GM11168 (cell line): ENCODE data around the gene RAB3GAP1.
"Not testable (repeated sequence)": the region's sequence is repeated elsewhere in the genome, so short reads cannot be mapped to it uniquely, and the experiment has no call there.

Source experiments
- in situ Hi-C: fragments of 300-500 bp; cut with MboI; formaldehyde crosslinking; loops from one replicate; pipeline ENCODE4 v1.12.0; 2022; ENCODE audit warnings: low sequenced_read_pairs; ENCODE audit not compliant: unreplicated experiment

Gene RAB3GAP1

DNA sequence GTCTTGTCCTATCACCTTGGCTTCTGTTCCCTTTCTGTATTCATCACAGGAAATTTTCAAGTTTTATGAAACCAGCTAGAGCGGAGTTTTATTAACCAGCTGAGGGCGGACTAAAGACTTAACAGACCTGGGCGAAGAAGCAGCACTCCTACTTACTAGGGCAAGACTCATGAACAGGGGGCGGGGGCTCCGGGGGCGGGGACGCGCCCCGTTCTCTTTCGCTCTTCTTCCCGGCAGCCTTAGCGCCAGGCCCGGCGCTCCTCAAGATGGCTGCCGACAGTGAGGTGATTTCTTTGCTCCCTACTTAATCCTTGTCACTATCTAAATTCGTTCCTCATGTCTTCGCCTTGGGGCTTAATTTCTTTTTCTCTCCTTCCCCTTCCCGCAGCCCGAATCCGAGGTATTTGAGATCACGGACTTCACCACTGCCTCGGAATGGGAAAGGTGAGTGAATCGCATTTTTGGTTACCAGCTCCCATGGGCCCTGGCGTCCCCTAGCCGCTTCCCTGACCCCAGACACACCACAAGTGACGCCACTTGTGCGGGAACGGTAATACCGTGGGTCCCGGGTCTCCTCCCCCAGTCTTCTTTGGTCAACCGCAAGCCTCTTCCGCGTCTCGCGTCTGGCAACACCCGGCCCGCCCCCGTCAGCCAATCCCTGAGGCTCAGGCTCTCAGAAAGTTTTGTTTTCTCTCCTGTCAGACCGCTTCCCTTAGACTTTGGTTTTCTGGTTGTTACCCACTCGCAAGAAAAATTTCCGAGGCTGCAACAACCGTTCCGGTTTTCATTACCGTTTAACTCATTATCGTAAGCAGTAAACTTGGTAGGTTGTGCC lies at the start of gene RAB3GAP1:
Gene RAB3GAP1, plus strand, starts transcription at position 251 of the 835 bp plus-strand sequence. Its CDS starts 16 bp downstream, at position 267.
- in situ Hi-C loops, result no loop called here

DNA sequence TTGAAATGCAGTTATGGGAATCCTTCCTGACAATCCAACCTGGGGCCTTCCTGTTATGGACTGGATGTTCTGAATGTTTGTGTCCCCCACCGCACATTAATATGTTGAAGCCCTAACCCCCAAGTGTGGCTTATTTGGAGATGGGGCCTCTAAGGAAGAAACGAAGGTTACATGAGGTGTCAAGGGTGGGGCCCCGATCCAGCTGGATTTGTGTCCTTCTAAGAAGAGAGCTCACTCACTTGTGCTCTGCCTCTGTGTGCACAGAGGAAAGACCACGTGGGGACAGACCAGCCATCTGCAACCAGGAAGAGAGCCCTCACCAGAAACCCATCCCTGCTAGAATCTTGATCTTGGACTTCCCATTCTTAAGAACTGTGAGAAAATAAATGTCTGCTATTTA lies 49.3 kb upstream of the RAB3GAP1 start:
- in situ Hi-C loops, result loop anchor here (25.0 kb wide), 1 partner anchor 709 kb away; no protein-coding TSS in a partner anchor

DNA sequence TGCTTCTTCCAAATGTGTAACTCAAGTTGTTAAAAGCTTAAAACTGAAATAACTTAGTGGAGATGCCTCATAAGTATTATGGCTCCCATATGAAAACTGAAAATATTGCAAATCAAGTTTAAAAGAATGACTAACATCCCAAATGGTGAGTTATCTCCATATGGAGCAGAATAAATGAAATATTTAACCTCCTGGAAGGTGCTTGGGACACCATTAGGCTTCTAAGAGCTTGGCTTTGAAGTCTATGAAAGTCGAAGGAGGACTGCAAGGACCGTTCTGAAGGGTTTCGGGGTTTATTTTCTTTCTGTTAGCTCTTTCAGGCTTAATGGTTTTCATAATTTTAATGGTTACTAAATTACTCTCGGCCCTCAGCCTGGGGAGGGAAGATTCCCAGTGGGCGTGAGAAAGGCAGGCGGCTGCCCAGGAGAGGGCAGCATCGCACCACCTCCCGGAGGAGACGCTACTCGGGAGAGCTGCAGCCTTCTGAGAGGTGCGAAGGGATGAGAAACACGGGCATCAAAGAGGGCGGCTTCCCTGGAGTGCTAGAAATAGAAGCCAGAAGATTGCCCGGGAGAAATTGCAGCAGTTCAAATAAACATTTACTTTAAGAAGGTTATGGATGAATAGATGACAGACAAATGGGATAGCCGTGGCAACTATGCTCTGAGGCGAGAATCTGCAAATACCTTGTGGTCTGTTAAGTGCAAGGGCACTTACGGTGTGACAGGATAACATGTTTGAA lies 47.9 kb upstream of the RAB3GAP1 start:
- in situ Hi-C loops, result loop anchor here (25.0 kb wide), 1 partner anchor 708 kb away; no protein-coding TSS in a partner anchor

DNA sequence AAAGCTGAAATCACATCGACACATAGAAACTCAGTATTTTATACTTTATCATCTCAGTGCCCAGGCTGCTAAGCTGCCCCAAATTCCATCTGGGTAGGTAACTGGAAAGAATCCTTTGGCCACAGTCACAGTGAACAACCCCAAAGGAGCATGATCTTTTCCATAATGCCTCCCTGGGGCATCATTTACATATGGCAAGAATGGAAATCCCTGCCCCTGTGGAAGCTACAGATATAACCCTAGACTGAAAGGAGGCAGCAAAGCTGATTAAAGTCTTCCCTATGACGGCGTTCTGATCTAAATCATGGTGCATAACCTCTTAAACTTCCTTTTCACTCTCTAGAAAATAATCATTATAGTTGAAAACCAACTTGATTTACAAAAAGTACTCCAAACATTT lies 46.3 kb upstream of the RAB3GAP1 start:
- in situ Hi-C loops, result loop anchor here (25.0 kb wide), 1 partner anchor 707 kb away; no protein-coding TSS in a partner anchor

DNA sequence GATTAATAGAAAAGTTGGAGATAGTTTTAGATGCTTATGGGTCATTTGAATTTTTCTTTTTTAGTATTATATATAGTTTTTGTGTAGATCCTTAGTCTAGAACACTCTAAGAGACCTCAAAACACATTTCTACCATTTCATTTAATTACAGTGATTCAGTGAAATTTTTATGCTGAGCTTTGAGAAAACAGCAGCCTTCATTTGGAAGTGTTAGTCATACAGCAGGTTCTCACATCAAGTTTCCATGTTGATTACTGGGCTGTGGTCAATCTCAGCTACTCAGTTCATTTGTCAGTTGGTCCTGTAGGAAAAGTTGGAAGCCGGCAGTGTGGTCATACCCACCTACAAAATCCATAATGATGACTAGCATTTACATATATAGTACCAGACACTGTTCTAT lies 42.8 kb upstream of the RAB3GAP1 start:
- in situ Hi-C loops, result loop anchor here (25.0 kb wide), 1 partner anchor 703 kb away; no protein-coding TSS in a partner anchor

DNA sequence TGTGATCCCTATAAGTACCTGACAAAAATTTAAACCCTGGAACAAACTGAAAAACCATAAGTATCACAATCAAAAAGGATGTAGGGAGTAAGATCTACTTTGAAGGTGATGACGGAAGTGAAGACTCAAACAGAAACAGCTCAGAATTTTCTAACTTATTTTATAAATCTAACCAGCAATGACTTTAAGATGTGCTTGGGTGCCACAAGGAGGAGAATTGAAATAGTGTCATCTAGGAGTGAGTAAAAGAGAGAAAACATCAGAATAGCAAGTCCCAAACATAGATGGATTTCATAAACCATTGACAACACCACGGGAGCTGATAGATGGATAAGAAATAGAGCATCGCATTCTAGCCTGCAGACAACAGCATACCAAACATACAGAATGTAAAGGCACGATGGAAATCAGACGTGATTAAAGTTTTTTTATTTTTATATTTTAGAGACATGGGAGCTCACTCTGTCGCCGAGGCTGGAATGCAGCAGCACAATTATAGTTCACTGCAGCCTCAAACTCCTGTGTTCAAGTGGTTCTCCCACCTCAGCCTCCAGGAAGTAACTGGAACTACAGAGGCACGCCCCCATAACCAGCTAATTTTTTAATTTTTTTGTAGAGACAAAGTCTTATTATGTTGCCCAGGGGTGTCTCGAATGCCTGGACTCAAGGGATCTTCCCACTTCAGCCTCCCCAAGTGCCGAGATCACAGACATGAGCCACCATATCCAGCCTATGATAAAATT lies 41.7 kb upstream of the RAB3GAP1 start:
- in situ Hi-C loops, result loop anchor here (25.0 kb wide), 1 partner anchor 702 kb away; no protein-coding TSS in a partner anchor

DNA sequence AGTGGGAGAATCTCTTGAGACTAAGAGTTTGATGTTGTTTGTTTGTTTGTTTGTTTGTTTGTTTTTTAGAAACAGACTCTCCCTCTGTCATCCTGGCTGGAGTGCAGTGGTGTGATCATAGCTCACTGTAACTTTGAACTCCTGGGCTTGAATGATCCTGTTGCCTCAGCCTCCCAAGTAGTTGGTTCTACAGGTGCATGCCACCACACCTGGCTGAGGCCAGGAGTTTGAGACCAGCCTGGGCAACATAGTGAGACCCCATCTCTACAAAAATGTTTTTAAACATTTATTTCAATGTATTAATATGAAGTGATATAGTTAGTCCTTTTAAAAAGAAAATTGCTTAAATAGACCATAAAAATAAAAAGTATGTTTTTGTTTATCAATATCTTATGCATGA lies 40.5 kb upstream of the RAB3GAP1 start:
- in situ Hi-C loops, result loop anchor here (25.0 kb wide), 1 partner anchor 701 kb away; no protein-coding TSS in a partner anchor

DNA sequence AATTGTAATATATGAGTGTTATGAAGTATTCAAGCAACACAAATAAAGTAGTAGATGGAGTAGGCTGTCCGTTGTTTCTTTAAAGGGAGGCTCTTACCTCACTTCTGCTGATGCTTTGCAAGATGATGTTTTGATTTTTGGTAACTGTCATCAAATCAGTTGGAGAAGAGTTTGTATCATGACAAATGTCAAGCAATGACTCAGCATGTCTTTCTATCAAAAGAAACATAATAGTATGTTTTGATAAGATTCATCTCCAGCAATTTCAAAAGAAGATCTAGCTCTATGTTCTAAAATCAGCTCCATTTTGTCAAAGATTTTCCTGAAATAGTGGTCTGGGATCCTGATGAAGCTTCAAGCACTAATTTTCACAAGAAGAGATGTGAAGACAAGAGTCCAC lies 30.5 kb upstream of the RAB3GAP1 start:
- in situ Hi-C loops, result loop anchor here (25.0 kb wide), 1 partner anchor 691 kb away; no protein-coding TSS in a partner anchor

DNA sequence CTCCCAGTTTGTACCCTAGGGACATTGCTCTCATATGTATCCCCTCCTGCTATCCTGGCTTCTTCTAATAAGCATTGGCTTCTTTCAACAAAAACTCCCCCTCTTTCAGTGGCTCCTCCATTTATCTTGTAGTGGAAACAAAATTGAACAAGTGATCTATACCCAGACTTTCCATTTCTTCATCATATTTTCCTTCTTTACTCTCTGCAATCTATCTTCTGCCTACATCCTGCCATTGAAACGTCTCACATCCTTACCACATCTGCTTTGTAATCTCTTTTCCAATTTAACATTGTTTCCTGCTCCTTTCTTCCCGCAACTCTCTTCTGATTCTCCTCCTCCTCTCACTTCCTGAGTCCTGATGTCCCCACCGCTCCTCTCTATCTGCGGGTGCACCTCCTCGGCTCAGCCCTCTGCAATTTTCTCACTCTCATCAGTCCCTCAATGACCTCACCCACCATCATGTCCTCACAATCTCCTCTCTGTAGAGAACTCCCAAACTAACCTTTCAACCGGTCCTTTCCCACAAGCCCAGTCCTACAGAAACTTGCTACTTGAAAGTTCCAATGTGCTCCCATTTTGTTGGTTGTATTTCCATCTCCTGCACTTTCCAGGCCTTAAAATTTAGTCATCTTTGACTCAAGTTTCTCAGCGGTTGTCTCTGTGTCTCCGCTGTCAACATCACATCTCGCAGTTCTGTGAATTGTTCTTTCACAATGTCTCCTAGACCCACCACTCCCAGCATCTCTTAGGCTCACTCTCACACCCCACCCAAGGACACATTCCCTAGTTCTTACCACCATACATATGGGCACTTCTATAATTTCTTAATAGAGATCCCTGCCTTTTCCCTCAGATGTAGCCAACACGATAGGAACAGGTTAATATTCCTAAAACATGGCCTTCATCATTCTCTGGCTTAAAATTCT lies 28.9 kb upstream of the RAB3GAP1 start:
- in situ Hi-C loops, result loop anchor here (25.0 kb wide), 1 partner anchor 689 kb away; no protein-coding TSS in a partner anchor

DNA sequence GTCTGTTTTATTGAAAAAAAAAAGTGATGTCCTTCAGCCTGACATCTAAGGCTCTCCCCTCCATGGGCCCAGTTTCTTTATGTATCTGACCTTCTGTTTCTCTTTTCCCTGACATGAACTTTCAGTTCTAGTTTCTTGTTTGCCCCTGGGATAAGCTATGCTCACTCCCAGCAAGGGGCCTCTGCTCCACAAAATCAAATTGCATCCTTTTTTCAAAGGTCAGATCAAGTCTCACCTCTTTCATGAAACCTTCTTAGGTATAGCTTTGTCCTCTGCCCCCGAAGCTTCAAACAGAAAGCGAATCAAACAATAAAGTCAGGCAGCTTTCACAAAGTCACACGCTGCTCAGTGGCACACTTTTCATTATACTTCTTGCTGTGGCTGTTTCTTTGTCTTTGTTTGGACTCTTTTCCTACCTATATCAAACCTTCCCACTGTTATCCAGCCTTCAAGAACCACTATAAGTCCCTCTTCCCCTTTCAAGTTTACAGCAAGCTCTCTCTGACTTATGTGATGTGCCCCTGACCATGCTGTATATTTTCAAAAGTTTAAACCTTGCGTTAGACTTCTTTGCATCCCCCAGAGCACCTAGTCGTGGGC lies 28.1 kb upstream of the RAB3GAP1 start:
- in situ Hi-C loops, result loop anchor here (25.0 kb wide), 1 partner anchor 688 kb away; no protein-coding TSS in a partner anchor

DNA sequence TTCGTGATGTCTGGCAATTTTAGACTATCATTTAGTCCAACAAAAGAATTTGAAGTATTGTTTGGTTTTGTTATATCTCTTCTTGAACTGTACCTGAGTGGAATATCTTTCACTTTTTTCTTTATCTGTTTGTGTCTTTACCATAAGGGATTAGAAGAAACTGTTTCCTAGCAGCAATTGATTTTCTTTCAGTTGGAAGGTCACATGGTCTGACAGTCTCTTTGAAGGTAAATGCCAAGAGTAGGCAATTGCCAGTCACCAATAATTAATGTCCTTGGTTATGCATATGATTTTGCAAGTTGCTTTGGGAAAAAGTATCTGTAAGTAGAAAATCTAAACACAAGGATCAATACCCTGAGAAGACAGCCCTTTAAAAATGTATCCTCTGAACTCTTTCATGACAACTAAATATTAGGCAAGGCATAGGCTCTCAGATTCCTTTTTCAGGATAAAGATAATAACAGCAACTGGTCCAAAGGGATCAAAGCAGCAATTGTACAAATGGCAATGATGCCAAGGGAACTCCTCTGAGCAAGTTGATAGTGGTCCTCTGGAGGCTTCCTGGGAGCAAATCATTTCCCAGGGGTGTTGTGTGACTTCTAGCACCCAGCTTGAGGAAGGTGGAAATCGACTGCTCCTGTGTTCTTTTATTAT lies 22.5 kb upstream of the RAB3GAP1 start:
- in situ Hi-C loops, result no loop called here

DNA sequence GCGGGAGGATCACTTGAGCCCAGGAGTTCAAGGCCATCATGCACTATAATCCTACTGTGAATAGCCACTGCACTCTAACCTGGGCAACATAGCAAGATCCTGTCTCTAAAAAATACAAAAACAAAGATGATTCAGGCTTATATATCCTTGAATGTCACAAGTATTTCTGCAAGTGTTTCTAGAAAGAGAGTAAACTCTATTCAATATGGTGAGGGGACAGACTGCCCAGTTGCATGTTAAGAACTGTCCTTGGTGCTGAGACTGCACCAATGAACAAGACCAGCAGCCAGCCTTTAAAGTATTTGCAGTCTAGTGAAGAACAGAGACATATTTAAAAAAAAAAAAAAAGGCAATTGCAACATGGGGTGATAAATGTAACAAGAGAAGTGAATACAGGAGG lies 21.3 kb upstream of the RAB3GAP1 start:
- in situ Hi-C loops, result no loop called here

DNA sequence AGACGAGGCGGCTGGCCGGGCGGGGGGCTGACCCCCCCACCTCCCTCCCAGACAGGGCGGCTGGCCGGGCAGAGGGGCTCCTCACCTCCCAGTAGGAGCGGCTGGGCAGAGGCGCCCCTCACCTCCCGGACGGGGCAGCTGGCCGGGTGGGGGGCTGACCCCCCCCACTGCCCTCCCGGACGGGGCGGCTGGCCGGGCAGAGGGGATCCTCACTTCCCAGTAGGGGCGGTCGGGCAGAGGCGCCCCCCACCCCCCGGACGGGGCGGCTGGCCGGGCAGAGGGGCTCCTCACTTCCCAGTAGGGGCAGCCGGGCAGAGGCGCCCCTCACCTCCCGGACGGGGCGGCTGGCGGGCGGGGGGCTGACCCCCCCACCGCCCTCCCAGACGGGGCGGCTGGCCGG lies 18.9 kb upstream of the RAB3GAP1 start:
- in situ Hi-C loops, result not testable (repeated sequence)

DNA sequence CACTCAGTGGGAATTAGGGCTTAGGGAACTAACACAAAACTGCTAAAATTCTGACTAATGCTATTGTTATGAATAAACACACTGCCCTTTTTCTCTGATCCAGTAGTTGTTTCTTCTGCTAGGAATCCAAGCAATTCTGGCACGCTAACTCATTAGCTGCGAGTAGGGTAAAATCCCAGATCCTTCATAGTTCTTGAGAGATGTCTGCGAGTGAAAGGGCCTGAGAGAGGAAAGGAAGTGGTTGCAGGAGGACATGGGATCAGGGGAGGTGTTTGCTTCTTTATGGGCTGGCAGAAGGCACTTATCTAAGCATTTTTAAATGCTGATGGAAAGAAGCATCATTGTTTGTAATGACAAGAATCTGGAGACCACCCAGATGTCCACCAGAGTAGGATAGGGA lies 14.3 kb upstream of the RAB3GAP1 start:
- in situ Hi-C loops, result no loop called here

DNA sequence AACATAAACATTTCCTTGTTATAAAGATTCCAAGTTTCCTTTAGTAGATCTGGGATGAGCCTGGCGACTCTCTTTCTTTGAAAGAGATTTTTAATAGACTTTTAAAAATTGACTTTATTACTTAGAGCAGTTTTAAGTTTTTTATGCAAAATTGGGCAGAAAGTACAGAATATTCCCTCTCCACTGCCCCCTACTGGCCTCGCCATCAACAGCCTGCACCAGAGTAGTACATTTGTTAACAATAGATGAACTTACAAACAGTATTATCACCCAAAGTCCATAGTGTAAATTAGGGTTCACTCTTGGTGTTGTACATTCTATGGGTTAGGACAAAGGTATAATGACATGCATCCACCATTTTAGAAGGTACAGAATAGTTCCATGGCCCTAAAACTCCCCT lies 8.7 kb upstream of the RAB3GAP1 start:
- in situ Hi-C loops, result no loop called here

DNA sequence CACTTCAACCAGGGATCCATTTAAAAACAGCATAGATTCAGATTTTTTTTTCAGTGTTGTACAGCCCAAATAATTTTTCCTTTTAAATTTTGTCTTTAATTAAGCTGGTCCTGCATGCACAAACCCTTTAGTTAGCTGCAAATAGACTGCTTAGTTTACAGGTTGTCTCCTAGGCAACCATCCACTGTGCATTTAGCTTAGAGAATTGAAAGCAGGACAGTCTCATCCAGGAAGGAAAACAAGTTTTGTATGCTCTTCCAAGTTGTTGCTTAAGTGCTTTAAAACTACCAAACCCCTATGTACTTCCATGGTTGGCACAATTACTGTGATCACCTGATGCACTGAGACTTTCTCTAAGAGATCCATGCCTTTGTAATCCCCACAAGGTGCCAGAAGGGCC lies 4.8 kb upstream of the RAB3GAP1 start, which contains the start of gene MAP3K19:
Gene MAP3K19, minus strand, starts transcription at position 148 of the 400 bp plus-strand sequence. CDS start 22,800 bp downstream, outside the sequence.
- in situ Hi-C loops, result no loop called here

DNA sequence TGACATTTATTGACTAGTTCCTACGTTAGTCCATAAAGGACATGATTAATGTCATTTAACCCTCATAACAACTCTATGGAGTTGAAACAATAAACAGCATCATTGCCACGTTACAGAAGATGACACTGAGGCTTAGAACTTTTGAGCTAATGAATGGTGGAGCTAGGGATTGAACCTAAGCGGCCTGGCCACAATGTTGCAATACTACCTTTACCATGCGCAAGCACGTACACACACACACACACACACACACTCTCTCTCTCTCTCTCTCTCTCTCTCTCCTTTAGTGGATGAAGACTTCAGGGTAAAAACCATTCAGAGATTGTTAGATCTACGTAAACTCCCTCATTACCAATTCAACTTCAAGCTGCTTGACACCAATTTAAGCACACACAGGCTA lies 4.0 kb upstream of the RAB3GAP1 start:
- in situ Hi-C loops, result no loop called here

DNA sequence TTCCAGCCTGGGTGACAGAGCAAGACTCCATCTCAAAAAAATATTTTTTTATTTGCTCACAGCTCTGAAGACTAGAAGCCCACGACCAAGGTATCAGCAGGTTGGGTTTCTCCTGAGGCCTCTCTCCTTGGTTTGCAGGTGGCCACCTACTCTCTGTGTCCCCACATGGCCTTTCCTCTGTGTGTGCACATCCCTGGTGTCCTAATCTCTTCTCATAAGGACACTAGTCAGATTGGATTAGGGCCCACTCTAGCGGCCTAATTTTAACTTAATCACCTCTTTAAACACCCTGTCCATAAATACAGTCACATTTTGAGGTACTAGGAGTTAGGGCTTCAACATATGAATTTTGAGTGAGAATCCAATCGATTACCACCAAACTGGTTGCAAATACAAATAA lies 2.0 kb upstream of the RAB3GAP1 start:
- in situ Hi-C loops, result no loop called here
